ENCODE results near the gene PRIM2. TPM values are rescaled to one million over a fixed set of nuclear protein-coding genes. Genes with fewer than 3 reads are reported as not detected.
"Not testable (repeated sequence)": the region's sequence is repeated elsewhere in the genome, so short reads cannot be mapped to it uniquely, and the experiment has no call there.

PRIM2 gene
- total RNA-seq, 2 donors from 2014 or later: 42.7 to 49.1 TPM

DNA sequence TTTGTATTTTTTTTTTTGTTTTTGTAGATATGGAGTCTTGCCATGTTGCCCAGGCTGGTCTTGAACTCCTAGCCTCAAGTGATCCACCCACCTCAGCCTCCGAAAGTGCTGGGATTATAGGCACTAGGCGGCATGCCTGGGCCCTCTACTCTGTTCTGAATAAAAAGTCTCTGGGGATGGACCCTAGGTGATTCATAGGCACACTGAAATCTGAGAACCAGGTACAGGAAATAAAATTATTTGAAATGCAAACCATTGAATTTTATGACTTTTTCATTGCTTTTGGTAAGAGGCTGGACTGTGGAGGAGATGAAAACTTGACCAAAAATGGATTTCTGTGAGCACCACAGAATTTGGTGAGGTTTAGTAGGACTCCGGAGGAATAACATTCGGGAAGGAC, 117.5 kb downstream of the PRIM2 start:
- H3K27ac Mint-ChIP-seq: no peak overlapping the region
- H3K9me3 Mint-ChIP-seq: no peaks in the 10 kb centered on the region

DNA sequence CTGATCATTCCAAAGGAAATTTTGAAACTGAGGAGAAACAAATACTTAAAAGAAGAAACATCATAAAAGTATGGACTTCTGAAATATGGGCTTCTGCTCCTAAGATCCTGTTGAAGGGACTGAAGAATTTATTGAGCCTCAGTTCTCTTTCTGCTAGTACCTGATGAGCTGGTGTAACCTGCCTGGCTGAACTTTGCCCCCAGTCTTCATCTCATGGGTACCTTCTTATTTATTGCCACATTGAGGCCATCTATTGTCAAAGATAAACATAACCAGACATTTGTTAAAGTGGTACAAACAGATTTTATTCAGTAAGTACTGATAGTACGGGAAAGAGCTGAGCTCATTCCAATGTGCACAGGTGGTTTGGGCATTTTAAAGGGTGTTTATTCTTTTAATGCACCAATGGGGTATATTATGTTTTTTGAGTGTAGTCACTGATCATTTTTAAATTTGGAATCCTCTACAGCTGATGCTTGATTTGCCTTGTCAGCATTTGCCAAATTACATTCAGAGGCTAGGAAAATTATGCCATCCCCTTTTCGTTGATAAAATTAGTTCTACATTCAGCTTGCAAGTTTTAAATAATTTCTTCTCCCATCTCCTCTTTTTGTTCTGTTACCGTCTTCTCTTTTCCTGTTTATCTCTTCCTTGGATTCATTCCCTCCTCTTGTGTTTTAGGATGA, 118.2 kb downstream of the PRIM2 start:
- H3K4me3 Mint-ChIP-seq: no peak overlapping the region
- H3K27ac Mint-ChIP-seq: no peak overlapping the region
- no peaks in the 10 kb centered on the region for H3K27me3 Mint-ChIP-seq
- H3K9me3 Mint-ChIP-seq: no peaks in the 10 kb centered on the region
- ATAC-seq (replicated peaks): no peak
- peaks cover 7% of the 10 kb centered on the region for H3K4me1 Mint-ChIP-seq
- peaks cover 10% of the 10 kb centered on the region for H3K36me3 Mint-ChIP-seq (ENCODE audit: low read depth)

More for the DNA sequence above, 117.5 kb downstream of the PRIM2 start:
- Mint-ChIP-seq H3K27me3 (no peaks in the 10 kb centered on the region), H3K4me3 (no peak overlapping the region), H3K4me1 (peaks cover 7% of the 10 kb centered on the region), H3K36me3 (ENCODE audit: low read depth) (peaks cover 10% of the 10 kb centered on the region)
- ATAC-seq (replicated peaks): no peak

DNA sequence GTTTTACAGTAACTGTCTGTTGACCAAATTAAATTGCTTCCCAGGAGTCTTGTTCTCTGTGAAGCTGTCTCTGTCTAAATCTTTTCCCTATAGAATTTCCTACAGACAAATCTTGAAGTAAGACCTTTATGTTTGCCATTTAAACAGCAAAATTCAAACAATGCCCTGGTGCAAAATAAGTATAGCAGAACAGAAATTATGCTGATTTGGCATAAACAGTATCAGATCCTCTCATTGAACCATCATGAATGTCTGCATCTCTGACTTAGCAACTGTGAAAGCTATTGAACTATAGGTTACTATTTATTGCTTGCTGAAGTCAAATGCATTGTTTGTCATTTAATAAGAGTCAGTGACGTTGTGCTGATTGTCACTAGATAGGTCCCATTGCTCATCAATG, 123.3 kb downstream of the PRIM2 start:
- not testable (repeated sequence) for H3K4me3 Mint-ChIP-seq; H3K27me3 Mint-ChIP-seq; H3K9me3 Mint-ChIP-seq; H3K36me3 Mint-ChIP-seq (ENCODE audit: low read depth); ATAC-seq (replicated peaks); H3K4me1 Mint-ChIP-seq; H3K27ac Mint-ChIP-seq

DNA sequence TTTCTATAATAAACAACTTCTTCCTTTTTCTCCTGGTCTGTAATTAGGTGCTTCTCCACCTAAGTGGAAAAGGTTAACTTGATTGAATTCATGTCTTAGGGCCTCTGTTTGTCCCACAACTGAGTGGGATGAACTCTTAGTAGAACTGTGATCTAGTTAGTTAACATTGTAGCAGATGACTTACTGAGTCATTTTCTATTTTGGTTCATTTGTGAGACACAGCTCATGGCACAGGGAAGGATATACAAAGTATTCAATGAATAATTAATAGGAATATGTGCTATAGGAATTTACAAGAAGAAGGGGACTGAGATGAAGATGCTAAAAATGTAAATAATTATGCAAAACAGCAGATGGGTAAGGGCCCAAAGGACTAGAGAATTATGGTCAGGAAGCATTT, 124.7 kb downstream of the PRIM2 start:
- not testable (repeated sequence) for H3K9me3 Mint-ChIP-seq; H3K4me3 Mint-ChIP-seq; ATAC-seq (replicated peaks); H3K36me3 Mint-ChIP-seq (ENCODE audit: low read depth); H3K4me1 Mint-ChIP-seq; H3K27ac Mint-ChIP-seq; H3K27me3 Mint-ChIP-seq

DNA sequence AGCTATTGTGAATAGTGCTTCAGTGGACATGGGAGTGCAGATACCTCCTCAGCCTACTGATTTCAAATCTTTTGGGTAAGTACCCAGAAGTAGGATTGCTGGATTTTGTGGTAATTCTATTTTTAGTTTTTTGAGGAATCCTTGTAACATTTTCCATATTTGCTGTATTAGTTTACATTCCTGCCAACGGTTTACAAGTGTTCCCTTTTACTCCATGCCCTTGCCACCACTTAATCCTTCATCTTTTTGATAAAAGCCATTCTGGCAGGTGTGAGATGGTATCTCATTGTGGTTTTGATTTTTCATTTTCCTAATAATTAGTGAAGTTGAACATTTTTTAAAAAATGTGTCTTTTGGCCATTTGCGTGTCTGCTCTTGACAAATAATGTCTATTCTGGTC, 125.8 kb downstream of the PRIM2 start:
- H3K36me3 Mint-ChIP-seq (ENCODE audit: low read depth); ATAC-seq (replicated peaks); H3K27ac Mint-ChIP-seq; H3K27me3 Mint-ChIP-seq; H3K4me1 Mint-ChIP-seq; H3K4me3 Mint-ChIP-seq; H3K9me3 Mint-ChIP-seq: not testable (repeated sequence)

DNA sequence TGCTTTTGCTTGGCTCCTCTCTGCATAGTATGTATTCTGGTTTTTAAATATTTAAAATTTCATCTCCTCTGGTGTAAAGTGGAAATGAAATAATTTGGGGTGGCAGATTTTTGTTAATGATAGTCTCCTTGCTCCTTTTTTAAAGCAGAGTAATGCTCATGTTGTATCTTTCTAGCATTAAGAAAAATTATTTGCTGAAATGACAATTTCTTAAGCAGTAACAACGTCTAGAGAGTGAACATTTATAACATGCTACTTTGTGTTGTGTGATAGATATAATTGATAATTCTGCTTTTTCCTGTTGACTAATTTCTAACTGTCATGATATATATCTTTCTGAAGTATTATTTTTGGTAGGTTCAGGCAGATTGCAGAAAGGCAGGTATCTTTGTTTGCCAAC, 127.4 kb downstream of the PRIM2 start:
- not testable (repeated sequence) for H3K4me1 Mint-ChIP-seq; ATAC-seq (replicated peaks); H3K9me3 Mint-ChIP-seq; H3K4me3 Mint-ChIP-seq; H3K36me3 Mint-ChIP-seq (ENCODE audit: low read depth); H3K27ac Mint-ChIP-seq; H3K27me3 Mint-ChIP-seq

DNA sequence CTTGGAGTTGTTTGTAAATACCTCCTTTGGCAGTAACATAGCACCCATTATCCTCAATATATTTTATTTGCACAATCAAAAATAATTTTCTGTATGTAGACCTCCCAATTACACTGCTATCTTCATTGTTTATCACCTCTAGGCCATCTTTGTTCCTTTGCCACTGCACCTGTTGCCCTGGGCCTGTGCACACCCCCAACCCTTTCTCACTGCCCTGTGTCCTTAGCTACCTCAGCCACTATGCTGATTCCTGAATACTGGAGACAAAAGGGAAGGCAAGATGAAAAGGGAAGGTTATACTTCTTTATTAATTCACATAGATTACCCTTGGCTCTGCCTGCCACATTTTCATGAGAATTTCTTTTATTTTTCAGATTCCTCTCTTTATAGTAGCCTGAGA, 127.9 kb downstream of the PRIM2 start:
- not testable (repeated sequence) for H3K4me1 Mint-ChIP-seq; H3K4me3 Mint-ChIP-seq; H3K9me3 Mint-ChIP-seq; ATAC-seq (replicated peaks); H3K27me3 Mint-ChIP-seq; H3K27ac Mint-ChIP-seq; H3K36me3 Mint-ChIP-seq (ENCODE audit: low read depth)

DNA sequence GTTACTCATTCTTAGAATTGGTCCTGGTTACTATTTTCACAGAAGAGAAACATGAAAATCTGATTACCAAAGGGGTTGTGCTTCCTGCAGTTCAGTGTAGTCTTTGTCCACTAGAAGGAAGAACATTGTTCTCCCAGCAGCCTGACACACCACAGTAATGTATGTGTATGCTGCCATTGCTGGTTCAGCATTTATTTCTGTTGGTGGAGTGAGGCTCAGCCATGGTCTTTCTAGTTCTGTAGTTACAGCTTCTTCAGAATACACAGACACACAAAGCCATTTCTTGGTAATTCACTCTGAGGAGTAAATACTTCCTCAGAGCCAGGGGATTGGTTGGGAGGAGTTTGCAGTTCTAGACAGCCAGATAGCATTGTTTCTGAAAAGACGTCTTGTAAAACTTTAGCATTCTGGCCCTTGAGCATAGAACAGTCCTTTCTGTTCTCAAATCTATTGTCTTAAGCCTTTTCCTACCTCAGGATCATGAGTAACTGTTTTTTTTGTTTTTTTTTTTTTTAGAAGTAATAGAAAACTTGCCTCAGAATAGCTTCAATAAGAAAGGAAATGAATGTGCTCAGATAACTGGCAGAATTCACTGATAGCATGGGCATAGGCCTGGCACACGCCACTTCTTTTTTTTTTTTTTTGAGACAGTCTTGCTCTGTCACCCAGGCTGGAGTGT, 128.5 kb downstream of the PRIM2 start:
- H3K4me1 Mint-ChIP-seq; H3K9me3 Mint-ChIP-seq; H3K27me3 Mint-ChIP-seq; H3K36me3 Mint-ChIP-seq (ENCODE audit: low read depth); H3K4me3 Mint-ChIP-seq; H3K27ac Mint-ChIP-seq; ATAC-seq (replicated peaks): not testable (repeated sequence)

DNA sequence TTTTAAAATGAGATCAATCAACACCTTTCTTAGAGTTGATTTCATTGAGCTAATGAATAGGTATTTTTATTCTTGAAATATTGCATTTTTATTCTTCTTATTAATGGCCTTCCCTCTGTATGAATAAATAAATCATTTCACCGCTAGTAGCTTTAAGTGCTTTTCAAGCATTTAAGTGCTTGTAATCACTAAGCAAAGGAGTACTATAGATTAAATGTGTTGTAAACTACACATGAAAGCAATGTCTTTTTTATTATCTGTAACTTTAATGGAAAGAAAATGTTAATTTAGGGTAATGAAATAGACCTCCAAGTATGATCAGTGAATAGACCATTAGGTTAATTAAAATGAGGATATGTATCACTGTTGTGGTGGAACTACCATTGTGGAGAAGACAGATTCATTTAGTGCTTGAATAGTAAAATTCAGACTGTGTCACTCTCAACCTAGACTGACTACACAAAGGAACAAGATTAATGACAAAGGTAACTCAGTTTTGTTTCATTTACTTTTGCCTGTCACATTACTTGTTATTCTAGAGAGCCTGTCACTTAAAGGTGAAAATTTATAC, 132.2 kb downstream of the PRIM2 start:
- H3K4me3 Mint-ChIP-seq; H3K27me3 Mint-ChIP-seq; H3K36me3 Mint-ChIP-seq (ENCODE audit: low read depth); ATAC-seq (replicated peaks); H3K27ac Mint-ChIP-seq; H3K9me3 Mint-ChIP-seq; H3K4me1 Mint-ChIP-seq: not testable (repeated sequence)

DNA sequence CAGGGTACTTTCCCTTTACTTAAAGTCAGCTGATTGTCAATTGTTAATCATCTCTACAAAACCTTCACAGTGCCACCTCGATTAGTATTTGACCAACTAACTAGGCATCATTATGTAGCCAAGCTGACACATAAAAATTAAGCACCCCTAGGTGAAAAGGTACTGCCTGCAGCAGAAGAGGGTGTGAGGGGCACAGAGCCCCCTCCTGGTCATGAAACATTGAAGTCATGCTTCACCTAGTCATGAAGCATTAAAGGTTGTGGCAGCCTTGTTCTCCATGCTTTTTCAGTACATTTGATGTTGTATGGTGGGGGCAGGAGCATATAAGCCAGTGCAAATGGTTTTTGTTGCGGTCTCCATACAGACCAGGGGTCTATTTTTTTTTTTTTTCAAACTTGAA, 142.4 kb downstream of the PRIM2 start:
- H3K4me3 Mint-ChIP-seq; H3K27ac Mint-ChIP-seq; H3K4me1 Mint-ChIP-seq; H3K36me3 Mint-ChIP-seq (ENCODE audit: low read depth); ATAC-seq (replicated peaks); H3K27me3 Mint-ChIP-seq; H3K9me3 Mint-ChIP-seq: not testable (repeated sequence)

DNA sequence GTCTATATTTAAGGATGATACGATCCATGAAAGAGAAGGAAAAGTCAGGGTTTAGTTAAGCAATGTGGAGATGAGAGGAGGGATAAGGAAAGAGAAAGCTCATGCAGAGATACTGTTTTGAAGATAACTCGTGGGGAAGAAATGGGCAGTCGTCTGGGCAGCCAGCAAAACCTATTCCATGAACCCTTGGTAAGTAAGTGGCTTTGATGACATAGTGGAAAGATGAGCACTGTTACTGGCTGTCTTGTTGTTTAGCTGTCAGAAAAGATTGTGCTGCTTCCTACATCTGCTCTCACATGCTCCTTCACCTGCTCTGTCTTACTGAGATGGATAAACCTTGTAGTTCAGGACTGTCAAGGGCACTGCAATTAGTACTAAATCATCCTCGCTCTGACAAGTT, 143.6 kb downstream of the PRIM2 start:
- not testable (repeated sequence) for H3K9me3 Mint-ChIP-seq; H3K27me3 Mint-ChIP-seq; H3K36me3 Mint-ChIP-seq (ENCODE audit: low read depth); H3K27ac Mint-ChIP-seq; H3K4me3 Mint-ChIP-seq; H3K4me1 Mint-ChIP-seq; ATAC-seq (replicated peaks)

DNA sequence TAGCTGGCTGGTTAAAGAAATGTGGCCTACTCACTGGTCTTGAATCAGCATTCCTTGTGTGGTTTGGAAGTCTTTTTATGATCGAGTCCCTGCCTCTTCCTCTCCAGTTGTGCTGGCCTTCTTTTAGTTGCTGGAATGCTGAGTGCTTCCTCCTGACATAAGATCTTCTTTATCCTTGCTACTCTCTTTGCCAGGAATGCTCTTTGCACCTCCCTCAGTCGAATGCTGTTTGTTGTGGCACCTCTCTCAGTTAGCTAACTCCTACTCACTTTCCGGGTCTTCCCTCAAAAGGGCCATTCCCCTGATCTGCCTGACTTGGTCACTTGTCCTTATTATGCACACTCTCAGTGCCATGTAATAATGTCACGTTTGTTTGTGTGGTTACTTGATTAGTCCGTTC, 146.4 kb downstream of the PRIM2 start:
- not testable (repeated sequence) for H3K27me3 Mint-ChIP-seq; H3K27ac Mint-ChIP-seq; H3K9me3 Mint-ChIP-seq; H3K36me3 Mint-ChIP-seq (ENCODE audit: low read depth); H3K4me1 Mint-ChIP-seq; H3K4me3 Mint-ChIP-seq; ATAC-seq (replicated peaks)

DNA sequence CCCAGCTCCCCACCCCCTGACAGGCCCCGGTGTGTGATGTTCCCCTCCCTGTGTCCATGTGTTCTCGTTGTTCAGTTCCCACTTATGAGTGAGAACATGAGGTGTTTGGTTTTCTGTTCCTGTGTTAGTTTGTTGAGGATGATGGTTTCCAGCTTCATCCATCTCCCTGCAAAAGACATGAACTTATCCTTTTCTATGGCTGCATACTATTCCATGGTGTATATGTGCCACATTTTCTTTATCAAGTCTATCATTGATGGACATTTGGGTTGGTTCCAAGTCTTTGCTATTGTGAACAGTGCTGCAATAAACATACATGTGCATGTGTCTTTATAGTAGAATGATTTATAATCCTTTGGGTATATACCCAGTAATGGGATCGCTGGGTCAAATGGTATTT, 148.5 kb downstream of the PRIM2 start:
- not testable (repeated sequence) for H3K27me3 Mint-ChIP-seq; ATAC-seq (replicated peaks); H3K27ac Mint-ChIP-seq; H3K4me1 Mint-ChIP-seq; H3K9me3 Mint-ChIP-seq; H3K4me3 Mint-ChIP-seq; H3K36me3 Mint-ChIP-seq (ENCODE audit: low read depth)

DNA sequence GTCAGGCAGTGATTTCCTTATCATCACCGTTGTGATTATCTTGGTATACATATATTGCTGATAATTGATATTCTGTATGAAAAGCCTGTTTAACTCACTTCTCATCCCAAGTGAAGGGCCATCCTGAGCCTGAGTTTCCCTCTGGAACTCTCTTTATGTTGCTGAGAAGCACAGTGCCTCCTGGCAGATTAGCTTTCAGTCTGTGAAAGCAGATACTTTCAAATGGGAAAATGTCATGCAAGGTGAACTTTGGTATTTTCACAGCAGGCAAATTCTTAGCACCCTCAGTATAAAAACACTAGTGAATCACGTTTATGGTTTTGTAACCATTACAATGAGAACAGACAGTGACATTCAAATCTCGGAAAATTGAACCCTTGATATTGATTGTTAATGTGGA, 151.6 kb downstream of the PRIM2 start:
- H3K36me3 Mint-ChIP-seq (ENCODE audit: low read depth): no peaks in the 10 kb centered on the region

DNA sequence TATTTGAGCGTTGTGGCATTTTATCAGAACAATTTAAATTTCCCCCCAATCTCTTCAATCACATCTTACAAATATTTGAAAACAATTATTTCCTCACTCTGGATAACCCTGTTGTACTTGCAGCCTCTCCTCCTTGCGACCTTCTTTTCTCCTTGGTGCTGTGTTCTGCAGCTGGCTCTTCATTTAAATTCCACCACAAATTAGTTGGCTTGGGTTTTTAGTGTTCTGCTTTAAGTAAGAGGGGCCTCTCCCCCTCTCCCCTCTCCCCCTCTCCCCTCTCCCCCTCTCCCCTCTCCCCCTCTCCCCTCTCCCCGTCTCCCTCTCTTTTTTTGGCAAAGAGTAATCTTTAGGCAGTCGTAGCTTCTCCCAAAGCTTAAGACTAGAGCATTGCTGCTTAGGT, 152.7 kb downstream of the PRIM2 start:
- not testable (repeated sequence) for H3K27ac Mint-ChIP-seq; H3K4me3 Mint-ChIP-seq; H3K9me3 Mint-ChIP-seq; H3K27me3 Mint-ChIP-seq; H3K4me1 Mint-ChIP-seq; H3K36me3 Mint-ChIP-seq (ENCODE audit: low read depth); ATAC-seq (replicated peaks)

More for the DNA sequence above, 151.6 kb downstream of the PRIM2 start:
- no peak for ATAC-seq (replicated peaks)
- no peak overlapping the region for H3K27ac Mint-ChIP-seq
- no peak overlapping the region for H3K4me3 Mint-ChIP-seq
- no peaks in the 10 kb centered on the region for H3K9me3 Mint-ChIP-seq
- no peaks in the 10 kb centered on the region for H3K4me1 Mint-ChIP-seq
- H3K27me3 Mint-ChIP-seq: no peaks in the 10 kb centered on the region
